ENCODE data around the gene TALDO1. TPM values are rescaled to one million over a fixed set of nuclear protein-coding genes. Genes with fewer than 3 reads are reported as not detected.

The TALDO1 gene
- total and polyA plus RNA-seq, 10 of the 15 experiments (the other 5 are each of a cell fraction or from before 2014, with no cell fraction given) = 121 to 302 (median 182) TPM

DNA sequence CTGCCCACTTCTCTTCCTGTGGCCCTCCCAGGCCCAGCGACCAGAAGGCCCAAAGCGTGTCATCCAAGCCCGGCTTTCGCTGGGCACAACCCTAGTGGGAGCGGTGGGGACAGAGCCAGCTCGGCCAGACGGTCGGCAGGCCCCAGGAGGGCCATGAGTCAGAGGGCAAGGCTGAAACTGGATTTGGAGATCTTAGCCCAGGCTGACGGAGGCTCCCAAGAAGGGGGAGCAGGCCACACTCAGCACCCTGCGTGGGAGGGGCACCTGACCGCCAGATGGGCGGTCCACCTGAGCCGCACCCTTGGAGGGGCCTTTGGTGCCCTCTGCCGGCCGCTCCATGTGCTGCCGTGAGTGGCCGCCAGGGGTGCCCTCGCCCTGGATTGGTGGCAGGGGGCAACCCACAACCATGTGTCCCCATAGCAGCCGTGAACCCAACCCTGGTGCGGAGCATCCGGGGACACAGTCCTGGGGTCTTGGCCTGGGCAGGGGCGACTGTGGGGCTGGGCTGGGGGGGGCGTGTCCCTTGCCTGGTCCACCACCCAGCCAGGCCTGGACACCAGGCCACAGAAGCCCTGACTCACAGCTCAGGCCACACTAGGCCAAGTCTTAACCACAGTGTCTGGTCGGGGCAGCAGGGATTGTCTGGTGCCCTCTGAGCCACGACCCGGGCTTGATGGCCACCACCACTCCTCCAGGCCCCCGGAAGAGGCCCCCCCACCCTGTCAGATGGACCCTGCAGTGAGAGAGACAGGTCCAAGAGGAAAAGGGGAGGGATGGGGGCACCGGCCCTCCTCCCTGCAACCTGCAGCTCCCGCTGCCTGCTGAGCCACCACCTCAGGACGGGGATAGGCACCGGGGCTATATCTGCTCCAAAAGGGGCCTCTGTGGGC lies 19.2 kb upstream of the TALDO1 start:
- ATAC-seq (peak; percentile 89), FAIRE-seq (peak; percentile 74), DNase-seq (ENCODE audit: low read depth, low spot score) (no peak)
- H3K4me3 ChIP-seq = no peak overlapping the region
- H3K4me2 ChIP-seq (ENCODE audit: control insufficient read depth, insufficient read depth) = no peak overlapping the region
- H2AFZ ChIP-seq (ENCODE audit: control insufficient read depth, low read depth, low read length) = no peak overlapping the region
- intact Hi-C loops (cut with micrococcal nuclease; ENCODE audit: unreplicated experiment) (loop anchor here (1.0 kb wide), 1 partner anchor 37 kb away; no protein-coding TSS in a partner anchor), in situ Hi-C loops (cut with MboI) (loop anchor here (10.0 kb wide), 1 partner anchor 63 kb away; no protein-coding TSS in a partner anchor)
- WGBS (ENCODE audit: insufficient coverage, insufficient replicate concordance, low lambda C conversion rate, missing lambda C conversion rate) = 20% methylated on average over 30 of the region's 31 CpGs
- no peaks in the 10 kb centered on the region for H3K79me2 ChIP-seq (ENCODE audit: control insufficient read depth, insufficient read depth, low read length)
- no TSS peak for BruUV-seq (replicated peaks)
- H3K27ac ChIP-seq (ENCODE audit: control insufficient read depth, insufficient read depth) = no peak overlapping the region
- H3K36me3 ChIP-seq (ENCODE audit: control insufficient read depth in 2 of 2, insufficient read depth in 2 of 2, low read length in 1 of 2) = no peaks in the 10 kb centered on the region
- POLR2A ChIA-PET = no interaction called here
- SMC1A ChIA-PET (ENCODE audit: uncharacterized antibody, unreplicated experiment) = interaction anchor here (2.0 to 2.7 kb wide), 2 partner anchors 31 to 173 kb away, joined by 6 to 8 read pairs; no protein-coding TSS in a partner anchor
- H3K4me1 ChIP-seq (ENCODE audit: control insufficient read depth, insufficient read depth, low read length) = peaks cover 6% of the 10 kb centered on the region
- RAD21 ChIA-PET (ENCODE audit: unreplicated experiment) = interaction anchor here (1.0 to 2.6 kb wide), 2 partner anchors 68 to 172 kb away, joined by 4 to 14 read pairs; no protein-coding TSS in a partner anchor
- H3K27me3 ChIP-seq (replicated peaks in 1 of 2; ENCODE audit: control insufficient read depth in 2 of 2, insufficient read depth in 2 of 2, low read length in 1 of 2) = no peaks in the 10 kb centered on the region
- H3K9ac ChIP-seq (ENCODE audit: control insufficient read depth, insufficient read depth, low read length) = no peak overlapping the region
- H3K9me3 ChIP-seq (replicated peaks; ENCODE audit: control insufficient read depth, insufficient read depth, low read length) = no peaks in the 10 kb centered on the region
- CTCF ChIA-PET = interaction anchor here (0.6 to 8.6 kb wide), 7 partner anchors 13 to 173 kb away, joined by 3 to 127 read pairs (median 3); partner anchors contain the start of genes DEAF1 and TMEM80
- H4K20me1 ChIP-seq (ENCODE audit: control insufficient read depth, insufficient read depth) = no peaks in the 10 kb centered on the region; the same call in 1 of the 2 replicates
- no peak for TF ChIP-seq REST (IDR thresholded peaks at IDR 0.05; ENCODE audit: low read depth, low read length)
- TF ChIP-seq KAT2A (conservative IDR thresholded peaks at IDR 0.05; ENCODE audit: control insufficient read depth, low read depth, low read length) = no peak
- TF ChIP-seq CEBPB (IDR thresholded peaks at IDR 0.05; ENCODE audit: borderline replicate concordance in 1 of 2, low read depth in 2 of 2, low read length in 2 of 2) = no peak
- TF ChIP-seq CHD4 (IDR thresholded peaks at IDR 0.05) = no peak
- no peak for TF ChIP-seq CREM (IDR thresholded peaks at IDR 0.05; ENCODE audit: low read depth)
- TF ChIP-seq HSF1 (IDR thresholded peaks at IDR 0.05; ENCODE audit: low read depth, low read length) = no peak
- no peak for TF ChIP-seq KLF5 (IDR thresholded peaks at IDR 0.05; ENCODE audit: partially characterized antibody)
- TF ChIP-seq, protein P1, sequence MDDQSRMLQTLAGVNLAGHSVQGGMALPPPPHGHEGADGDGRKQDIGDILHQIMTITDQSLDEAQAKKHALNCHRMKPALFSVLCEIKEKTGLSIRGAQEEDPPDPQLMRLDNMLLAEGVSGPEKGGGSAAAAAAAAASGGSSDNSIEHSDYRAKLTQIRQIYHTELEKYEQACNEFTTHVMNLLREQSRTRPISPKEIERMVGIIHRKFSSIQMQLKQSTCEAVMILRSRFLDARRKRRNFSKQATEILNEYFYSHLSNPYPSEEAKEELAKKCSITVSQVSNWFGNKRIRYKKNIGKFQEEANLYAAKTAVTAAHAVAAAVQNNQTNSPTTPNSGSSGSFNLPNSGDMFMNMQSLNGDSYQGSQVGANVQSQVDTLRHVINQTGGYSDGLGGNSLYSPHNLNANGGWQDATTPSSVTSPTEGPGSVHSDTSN (IDR thresholded peaks at IDR 0.05; ENCODE audit: insufficient replicate concordance, low read depth, low read length) = peak; percentile 18
- TF ChIP-seq LARP7 (IDR thresholded peaks at IDR 0.05) = 0 out of 2 replicates have a peak, but pooled peaks have one; percentile 36
- TF ChIP-seq PAX8 (IDR thresholded peaks at IDR 0.05) = no peak
- peak; percentile 46; the same call in 1 of the 2 replicates for TF ChIP-seq HDGF (IDR thresholded peaks at IDR 0.05)
- TF ChIP-seq CREB1 (IDR thresholded peaks at IDR 0.05; ENCODE audit: low read depth) = no peak
- peak; percentile 45; the same call in 1 of the 2 replicates for TF ChIP-seq RUNX3 (IDR thresholded peaks at IDR 0.05; ENCODE audit: low read length)
- TF ChIP-seq, protein P2, sequence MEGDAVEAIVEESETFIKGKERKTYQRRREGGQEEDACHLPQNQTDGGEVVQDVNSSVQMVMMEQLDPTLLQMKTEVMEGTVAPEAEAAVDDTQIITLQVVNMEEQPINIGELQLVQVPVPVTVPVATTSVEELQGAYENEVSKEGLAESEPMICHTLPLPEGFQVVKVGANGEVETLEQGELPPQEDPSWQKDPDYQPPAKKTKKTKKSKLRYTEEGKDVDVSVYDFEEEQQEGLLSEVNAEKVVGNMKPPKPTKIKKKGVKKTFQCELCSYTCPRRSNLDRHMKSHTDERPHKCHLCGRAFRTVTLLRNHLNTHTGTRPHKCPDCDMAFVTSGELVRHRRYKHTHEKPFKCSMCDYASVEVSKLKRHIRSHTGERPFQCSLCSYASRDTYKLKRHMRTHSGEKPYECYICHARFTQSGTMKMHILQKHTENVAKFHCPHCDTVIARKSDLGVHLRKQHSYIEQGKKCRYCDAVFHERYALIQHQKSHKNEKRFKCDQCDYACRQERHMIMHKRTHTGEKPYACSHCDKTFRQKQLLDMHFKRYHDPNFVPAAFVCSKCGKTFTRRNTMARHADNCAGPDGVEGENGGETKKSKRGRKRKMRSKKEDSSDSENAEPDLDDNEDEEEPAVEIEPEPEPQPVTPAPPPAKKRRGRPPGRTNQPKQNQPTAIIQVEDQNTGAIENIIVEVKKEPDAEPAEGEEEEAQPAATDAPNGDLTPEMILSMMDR (IDR thresholded peaks at IDR 0.05 in 2 of 3, conservative IDR thresholded peaks at IDR 0.05 in 1 of 3; ENCODE audit: control insufficient read depth in 2 of 3, extremely low read depth in 1 of 3, insufficient read depth in 1 of 3, low read depth in 3 of 3, low read length in 3 of 3) = peak; percentile 93 to 100 (median 100); a peak in 5 of 6 replicates

All from GM12878 (cell line).